PFSK-1 (cell line): Measurements from ENCODE around the gene CHMP6.

Experiments
- FOXP2 ChIP-seq: optimal IDR thresholded peaks from 2 replicates; pipeline ENCODE3; 2011; ENCODE audit warnings: borderline replicate concordance, control low read depth, inconsistent platforms; ENCODE audit not compliant: insufficient read depth; ENCODE audit errors: extremely low read length, extremely low read depth
- POLR2AphosphoS5 ChIP-seq: IDR thresholded peaks from 2 replicates; pipeline ENCODE4 v1.6.1; 2012; ENCODE audit warnings: low read depth, mild to moderate bottlenecking, control low read depth, low read length, moderate library complexity
- SIN3A ChIP-seq: IDR thresholded peaks from 2 replicates; pipeline ENCODE4 v1.6.1; 2012; ENCODE audit warnings: mild to moderate bottlenecking, low read length, moderate library complexity, borderline replicate concordance; ENCODE audit not compliant: insufficient read depth
- TAF1 ChIP-seq: IDR thresholded peaks from 2 replicates; pipeline ENCODE4 v1.6.1; 2012; ENCODE audit warnings: low read length, control low read depth, borderline replicate concordance; ENCODE audit not compliant: insufficient read depth
- TF ChIP-seq, protein P1 (sequence below), 2 experiments: IDR thresholded peaks; 2 replicates each; pipeline versions ENCODE4 v1.6.1 to v1.8.0; 2011 to 2012; ENCODE audit warnings: low read depth in 2 of 2, low read length in 2 of 2, control low read depth in 1 of 2, inconsistent platforms in 1 of 2, mild to moderate bottlenecking in 1 of 2, moderate library complexity in 1 of 2; ENCODE audit not compliant: insufficient read depth in 1 of 2

Gene CHMP6

DNA sequence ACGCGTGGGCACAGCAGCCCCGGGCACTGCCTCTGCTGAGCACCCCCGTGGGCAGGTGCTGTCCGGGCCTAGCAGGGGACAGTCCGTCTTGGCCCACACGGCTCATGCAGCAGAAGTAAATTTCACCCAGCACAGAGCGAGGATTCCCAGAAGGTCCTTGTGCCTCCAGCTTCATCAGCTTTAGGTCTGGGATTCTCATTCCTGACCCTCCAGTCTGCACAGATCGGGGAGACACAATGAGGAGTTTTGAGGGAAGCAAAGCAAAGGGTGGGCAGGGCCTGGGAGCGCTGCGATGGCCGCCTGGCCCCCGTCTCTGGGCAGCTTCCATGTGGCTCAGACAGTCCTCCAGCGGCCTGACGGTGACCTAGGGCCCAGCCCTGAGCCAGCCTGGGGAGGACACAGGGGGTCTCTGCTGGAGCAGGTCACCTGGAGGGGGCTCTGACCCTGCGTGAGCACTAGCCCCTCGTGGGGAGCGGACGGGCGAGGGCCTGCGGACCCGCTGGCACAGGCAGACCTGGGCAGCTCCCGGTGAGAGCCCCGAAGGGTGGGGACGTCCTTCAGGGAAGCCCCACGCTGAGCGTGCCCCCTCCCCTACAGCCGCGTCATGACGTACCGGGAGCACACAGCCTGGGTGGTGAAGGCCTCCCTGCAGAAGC lies 30.7 kb upstream of the CHMP6 start:
- TF ChIP-seq FOXP2 (no peak), SIN3A (no peak), POLR2AphosphoS5 (no peak), TAF1 (no peak)
- TF ChIP-seq, protein P1, sequence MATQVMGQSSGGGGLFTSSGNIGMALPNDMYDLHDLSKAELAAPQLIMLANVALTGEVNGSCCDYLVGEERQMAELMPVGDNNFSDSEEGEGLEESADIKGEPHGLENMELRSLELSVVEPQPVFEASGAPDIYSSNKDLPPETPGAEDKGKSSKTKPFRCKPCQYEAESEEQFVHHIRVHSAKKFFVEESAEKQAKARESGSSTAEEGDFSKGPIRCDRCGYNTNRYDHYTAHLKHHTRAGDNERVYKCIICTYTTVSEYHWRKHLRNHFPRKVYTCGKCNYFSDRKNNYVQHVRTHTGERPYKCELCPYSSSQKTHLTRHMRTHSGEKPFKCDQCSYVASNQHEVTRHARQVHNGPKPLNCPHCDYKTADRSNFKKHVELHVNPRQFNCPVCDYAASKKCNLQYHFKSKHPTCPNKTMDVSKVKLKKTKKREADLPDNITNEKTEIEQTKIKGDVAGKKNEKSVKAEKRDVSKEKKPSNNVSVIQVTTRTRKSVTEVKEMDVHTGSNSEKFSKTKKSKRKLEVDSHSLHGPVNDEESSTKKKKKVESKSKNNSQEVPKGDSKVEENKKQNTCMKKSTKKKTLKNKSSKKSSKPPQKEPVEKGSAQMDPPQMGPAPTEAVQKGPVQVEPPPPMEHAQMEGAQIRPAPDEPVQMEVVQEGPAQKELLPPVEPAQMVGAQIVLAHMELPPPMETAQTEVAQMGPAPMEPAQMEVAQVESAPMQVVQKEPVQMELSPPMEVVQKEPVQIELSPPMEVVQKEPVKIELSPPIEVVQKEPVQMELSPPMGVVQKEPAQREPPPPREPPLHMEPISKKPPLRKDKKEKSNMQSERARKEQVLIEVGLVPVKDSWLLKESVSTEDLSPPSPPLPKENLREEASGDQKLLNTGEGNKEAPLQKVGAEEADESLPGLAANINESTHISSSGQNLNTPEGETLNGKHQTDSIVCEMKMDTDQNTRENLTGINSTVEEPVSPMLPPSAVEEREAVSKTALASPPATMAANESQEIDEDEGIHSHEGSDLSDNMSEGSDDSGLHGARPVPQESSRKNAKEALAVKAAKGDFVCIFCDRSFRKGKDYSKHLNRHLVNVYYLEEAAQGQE (IDR thresholded peaks at IDR 0.05; ENCODE audit: insufficient read depth in 1 of 2, low read depth in 2 of 2, low read length in 2 of 2), result no peak

DNA sequence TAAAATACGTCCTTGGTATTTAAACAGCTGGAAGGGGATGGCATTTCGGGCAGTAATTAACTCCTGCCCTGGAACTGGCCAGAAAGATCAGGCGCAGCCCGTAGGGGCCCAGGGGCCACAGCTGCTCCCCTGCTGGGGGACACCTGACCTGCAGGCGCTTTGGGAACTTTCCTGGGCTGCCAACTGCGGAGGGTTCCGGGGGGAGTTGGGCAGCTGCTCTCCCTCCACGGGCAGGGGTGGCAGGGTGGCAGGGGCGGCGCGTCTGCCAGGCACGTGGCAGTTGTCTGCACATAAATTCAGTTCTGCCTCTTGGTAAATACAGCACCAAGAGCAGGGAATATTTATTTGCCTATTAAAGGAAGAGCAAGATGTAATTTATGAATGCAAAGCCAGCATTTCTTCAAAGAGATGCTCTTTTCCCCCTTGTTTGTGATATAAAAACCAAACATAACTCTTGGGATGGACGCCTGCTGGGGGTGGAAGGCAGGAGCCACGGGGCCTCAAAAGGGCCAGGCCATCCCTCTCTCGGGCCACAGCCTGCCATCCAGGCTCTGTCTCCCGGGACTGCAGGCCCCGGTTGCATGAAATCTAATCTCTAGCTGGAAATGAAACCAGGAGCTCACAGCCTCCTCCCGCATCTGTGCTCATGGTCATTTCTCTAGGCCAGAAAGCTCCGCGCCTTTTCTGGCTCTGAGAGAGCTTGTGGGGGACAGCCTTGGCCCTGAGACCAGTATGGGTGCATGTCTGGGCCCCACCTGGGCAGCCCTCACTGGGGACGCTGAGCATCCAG lies 29.9 kb upstream of the CHMP6 start:
- TF ChIP-seq POLR2AphosphoS5 (no peak), TAF1 (no peak)

DNA sequence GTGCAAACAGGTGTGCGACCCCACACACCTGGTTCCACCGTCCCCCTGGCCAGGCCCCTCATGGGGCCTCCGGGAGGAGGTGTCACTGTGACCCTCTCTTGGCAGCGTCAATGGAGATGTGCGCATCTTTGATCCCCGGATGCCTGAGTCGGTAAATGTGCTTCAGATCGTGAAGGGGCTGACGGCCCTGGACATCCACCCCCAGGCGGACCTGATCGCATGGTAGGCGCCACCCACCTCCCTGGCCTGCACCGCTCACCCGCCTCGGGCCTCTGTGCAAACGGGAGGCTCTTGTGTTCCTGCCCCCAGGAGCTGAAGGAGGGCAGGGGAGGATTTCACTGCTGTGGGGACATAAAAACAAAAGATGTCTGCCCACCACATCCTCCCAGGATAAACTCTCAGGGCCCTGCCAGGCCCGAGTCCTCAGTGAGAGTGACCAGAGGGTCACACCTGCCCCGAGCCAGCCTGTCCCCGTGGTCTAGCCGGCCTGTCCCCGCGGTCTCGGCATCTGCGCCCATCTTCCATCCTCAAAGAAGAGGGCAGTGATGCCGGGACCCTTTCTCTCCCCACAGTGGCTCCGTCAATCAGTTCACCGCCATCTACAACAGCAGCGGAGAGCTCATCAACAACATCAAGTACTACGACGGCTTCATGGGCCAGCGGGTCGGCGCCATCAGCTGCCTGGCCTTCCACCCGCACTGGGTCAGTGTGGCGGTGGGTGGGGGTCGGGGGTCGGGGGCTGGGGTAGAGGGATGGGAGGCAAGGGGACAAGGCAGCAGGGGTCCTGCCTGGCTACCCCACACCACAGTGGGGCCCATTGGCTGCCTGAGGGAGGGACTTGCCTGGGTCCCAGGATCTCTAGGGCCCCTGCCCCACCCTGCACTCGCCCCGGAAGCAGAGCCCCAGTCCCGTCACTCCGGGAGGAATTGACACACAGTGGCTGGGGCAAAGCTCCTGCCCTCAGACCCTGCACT lies 29.0 kb upstream of the CHMP6 start:
- TF ChIP-seq FOXP2, result no peak
- TF ChIP-seq SIN3A, result no peak
- TF ChIP-seq POLR2AphosphoS5, result no peak
- TF ChIP-seq TAF1, result no peak
- TF ChIP-seq, protein P1 (IDR thresholded peaks at IDR 0.05; ENCODE audit: insufficient read depth in 1 of 2, low read depth in 2 of 2, low read length in 2 of 2), result no peak

DNA sequence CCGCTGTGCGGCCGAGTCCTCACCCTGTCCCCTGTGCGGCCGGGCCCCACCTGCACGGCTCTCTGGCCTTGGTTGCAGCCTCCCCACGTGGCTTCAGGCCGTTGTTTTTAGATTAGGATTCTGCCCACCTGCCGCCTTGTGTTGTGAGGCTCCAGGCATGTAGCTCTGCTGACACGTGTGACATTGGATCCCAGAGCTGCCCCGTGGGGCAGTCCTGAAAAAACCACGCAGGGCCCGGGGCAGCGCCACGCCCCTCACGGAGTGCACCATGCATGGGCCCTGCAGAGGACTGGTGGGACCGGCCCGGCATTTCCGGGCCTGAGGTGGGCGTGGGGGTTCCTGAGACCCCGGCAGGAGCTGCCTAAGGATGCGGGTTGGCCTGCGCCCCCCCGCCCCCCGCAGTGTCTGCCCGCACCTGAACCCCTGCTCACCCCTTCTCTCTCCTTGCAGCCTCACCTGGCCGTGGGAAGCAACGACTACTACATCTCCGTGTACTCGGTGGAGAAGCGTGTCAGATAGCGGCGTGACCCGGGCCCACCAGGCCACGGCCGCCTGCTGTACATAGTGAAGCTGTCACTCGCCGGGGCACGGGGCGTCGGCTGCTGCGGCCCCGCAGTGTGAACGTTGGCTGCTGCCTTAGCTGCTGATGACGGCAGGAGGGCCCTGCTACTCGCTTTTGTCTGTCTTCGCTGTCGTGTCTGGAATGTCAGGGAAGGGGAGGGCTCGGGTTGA lies 27.7 kb upstream of the CHMP6 start:
- no peak for TF ChIP-seq POLR2AphosphoS5
- TF ChIP-seq FOXP2, result no peak
- no peak for TF ChIP-seq SIN3A
- no peak for TF ChIP-seq TAF1
- TF ChIP-seq, protein P1 (IDR thresholded peaks at IDR 0.05; ENCODE audit: insufficient read depth in 1 of 2, low read depth in 2 of 2, low read length in 2 of 2), result no peak

DNA sequence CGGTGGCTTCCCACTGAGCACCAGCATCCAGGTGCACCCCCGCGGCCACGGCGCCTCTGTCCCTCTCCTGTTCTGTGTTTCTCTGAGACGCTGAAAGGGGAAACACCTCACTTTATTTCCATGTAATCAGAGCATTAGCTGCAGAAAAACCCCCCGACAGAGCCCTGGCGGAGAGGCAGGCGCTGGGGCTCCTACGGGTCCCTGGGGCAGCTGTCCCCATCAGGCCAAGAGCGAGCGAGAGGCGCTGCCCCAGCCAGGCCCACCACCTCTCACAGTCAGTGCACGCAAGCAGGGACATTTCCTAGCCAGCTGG lies 27.1 kb upstream of the CHMP6 start:
- no peak for TF ChIP-seq POLR2AphosphoS5
- TF ChIP-seq SIN3A, result no peak
- TF ChIP-seq, protein P1 (IDR thresholded peaks at IDR 0.05; ENCODE audit: insufficient read depth in 1 of 2, low read depth in 2 of 2, low read length in 2 of 2), result no peak
- TF ChIP-seq FOXP2, result no peak
- TF ChIP-seq TAF1, result no peak
